Activated naive CD4-positive, alpha-beta T cell treated with Interleukin-2 at 50 U/mL for 16 hours (primary cell): ENCODE results near the gene DNAH3.
"Not testable (repeated sequence)": the region's sequence is repeated elsewhere in the genome, so short reads cannot be mapped to it uniquely, and the experiment has no call there.

ENCODE experiments used
- DNase-seq: peaks from one replicate; pipeline ENCODE4 v3.0.0-alpha.2; 2020

The DNAH3 gene

GRCh38 chr16:21167929-21168602 lies 17.4 kb upstream of the DNAH3 start:
- no peak for DNase-seq

GRCh38 chr16:21167360-21167759 lies 16.7 kb upstream of the DNAH3 start:
- no peak for DNase-seq

GRCh38 chr16:21166561-21166961 lies 15.9 kb upstream of the DNAH3 start:
- no peak for DNase-seq

GRCh38 chr16:21164521-21165168 lies 14.0 kb upstream of the DNAH3 start:
- DNase-seq = no peak

GRCh38 chr16:21163576-21163975 lies 12.9 kb upstream of the DNAH3 start:
- DNase-seq = no peak

GRCh38 chr16:21162661-21163151 lies 12.1 kb upstream of the DNAH3 start:
- DNase-seq = no peak

GRCh38 chr16:21161211-21161610 lies 10.6 kb upstream of the DNAH3 start:
- DNase-seq = no peak

- no peak for DNase-seq
Observed at GRCh38 chr16:21160276-21160675, 9.6 kb upstream of the DNAH3 start.

- DNase-seq = peak; percentile 12
Observed at GRCh38 chr16:21159281-21159951, 8.8 kb upstream of the DNAH3 start.

GRCh38 chr16:21158208-21159110 lies 7.8 kb upstream of the DNAH3 start, which contains the start of gene LDAF1:
TSS of gene LDAF1 (plus strand) at chr16:21158674. CDS start at chr16:21161183, 2,509 bp downstream.
- DNase-seq = peak; percentile 82

GRCh38 chr16:21157632-21158031 lies 7.0 kb upstream of the DNAH3 start:
- DNase-seq = no peak

- no peak for DNase-seq
Observed at GRCh38 chr16:21156767-21157467, 6.3 kb upstream of the DNAH3 start.

- not testable (repeated sequence) for DNase-seq
Observed at GRCh38 chr16:21156011-21156410, 5.4 kb upstream of the DNAH3 start.

GRCh38 chr16:21153124-21153729 lies 2.6 kb upstream of the DNAH3 start:
- DNase-seq = not testable (repeated sequence)

- DNase-seq = not testable (repeated sequence)
Observed at GRCh38 chr16:21152160-21153030, 1.7 kb upstream of the DNAH3 start.

- DNase-seq = no peak
Observed at GRCh38 chr16:21145738-21146137, 4.9 kb downstream of the DNAH3 start.

GRCh38 chr16:21134053-21134452 lies 16.6 kb downstream of the DNAH3 start:
- DNase-seq = no peak

- no peak for DNase-seq
Observed at GRCh38 chr16:21130811-21131210, 19.8 kb downstream of the DNAH3 start.

- DNase-seq = no peak
Observed at GRCh38 chr16:21128991-21129390, 21.7 kb downstream of the DNAH3 start.

- no peak for DNase-seq
Observed at GRCh38 chr16:21126518-21126917, 24.1 kb downstream of the DNAH3 start.

GRCh38 chr16:21125191-21125590 lies 25.5 kb downstream of the DNAH3 start:
- no peak for DNase-seq
